Renal pelvis (tissue), 4 donors: Measurements from ENCODE around the gene BTNL9. TPM values are rescaled to one million over a fixed set of nuclear protein-coding genes. Genes with fewer than 3 reads are reported as not detected.
"Not testable (repeated sequence)": the region's sequence is repeated elsewhere in the genome, so short reads cannot be mapped to it uniquely, and the experiment has no call there.

Source experiments
- DNase-seq: peaks from one replicate; pipeline ENCODE4 v3.0.0-alpha.2; 2013
- polyA plus RNA-seq, 3 donors: library from polyadenylated mRNA; unstranded; fragments of 120-200 nt; gene quantifications; one replicate each; pipeline ENCODE4 v1.2.1, GENCODE V29; 2013; ENCODE audit not compliant: insufficient read length in 3 of 3

The BTNL9 gene
- polyA plus RNA-seq, 3 donors, result 5.3 to 14.7 (median 10.2) TPM

- no peak for DNase-seq
These were observed 2.1 kb downstream of the BTNL9 start for GRCh38 chr5:181042036-181042713.

- no peak for DNase-seq
These were observed 2.7 kb downstream of the BTNL9 start for GRCh38 chr5:181042722-181043121.

GRCh38 chr5:181043285-181044092, 3.4 kb downstream of the BTNL9 start:
- no peak for DNase-seq

- no peak for DNase-seq
These were observed 4.1 kb downstream of the BTNL9 start for GRCh38 chr5:181044093-181044599.

- DNase-seq, result no peak
These were observed 4.7 kb downstream of the BTNL9 start for GRCh38 chr5:181044662-181045305.

GRCh38 chr5:181045316-181045715, 5.2 kb downstream of the BTNL9 start:
- no peak for DNase-seq

- not testable (repeated sequence) for DNase-seq
These were observed 5.8 kb downstream of the BTNL9 start for GRCh38 chr5:181045857-181046256.

- no peak for DNase-seq
These were observed 7.2 kb downstream of the BTNL9 start for GRCh38 chr5:181047288-181047687.

GRCh38 chr5:181047921-181048320, 7.9 kb downstream of the BTNL9 start:
- DNase-seq, result no peak

- DNase-seq, result no peak
These were observed 9.9 kb downstream of the BTNL9 start for GRCh38 chr5:181050016-181050415.

GRCh38 chr5:181051841-181052671, 12.0 kb downstream of the BTNL9 start:
- DNase-seq, result no peak

GRCh38 chr5:181052672-181053487, 12.8 kb downstream of the BTNL9 start:
- no peak for DNase-seq

GRCh38 chr5:181053488-181054121, 13.5 kb downstream of the BTNL9 start:
- no peak for DNase-seq

GRCh38 chr5:181054138-181054537, 14.1 kb downstream of the BTNL9 start:
- no peak for DNase-seq

GRCh38 chr5:181054871-181055459, 14.9 kb downstream of the BTNL9 start:
- DNase-seq, result no peak

- no peak for DNase-seq
These were observed 16.4 kb downstream of the BTNL9 start for GRCh38 chr5:181056431-181056830.

GRCh38 chr5:181058321-181058720, 18.3 kb downstream of the BTNL9 start:
- no peak for DNase-seq

GRCh38 chr5:181058786-181059296, 18.8 kb downstream of the BTNL9 start:
- no peak for DNase-seq
